Prostate gland (tissue), 2 donors: ENCODE results near the gene EPS8.

Source experiments
- CTCF ChIP-seq, 4 experiments: fragments of 200-600 bp in 2 of 4; fragments of 450-650 bp in 2 of 4; sonication (generic) in 2 of 4; IDR thresholded peaks; 1 replicate in 3 of 4; 2 replicates in 1 of 4; pipeline ENCODE4 v1.5.1; 2016 to 2019; ENCODE audit warnings: antibody characterized with exemption in 4 of 4, mild to moderate bottlenecking in 2 of 4, moderate library complexity in 2 of 4
- POLR2AphosphoS5 ChIP-seq: sonication (generic); formaldehyde crosslinking; IDR thresholded peaks from one replicate; pipeline ENCODE4 v1.6.1; 2017; ENCODE audit warnings: antibody characterized with exemption

DNA sequence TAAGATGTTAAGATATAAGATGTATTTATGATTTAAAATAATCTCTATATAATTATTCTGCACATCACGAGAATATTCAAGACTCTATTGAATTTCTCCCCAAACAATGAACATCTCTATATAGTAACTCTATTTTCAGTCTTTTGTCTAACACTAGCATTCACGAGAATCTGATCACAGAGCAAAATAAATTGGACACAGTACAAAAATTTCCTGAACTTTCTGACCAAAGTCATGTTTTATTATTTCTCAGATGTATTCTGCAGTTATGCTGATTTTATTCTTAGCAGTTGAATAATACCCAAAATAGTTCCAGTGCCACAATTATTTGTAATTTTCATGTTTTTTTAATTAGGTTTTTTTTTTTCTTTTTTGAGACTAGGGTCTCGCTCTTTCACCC, 19.6 kb downstream of the EPS8 start:
- no peak for TF ChIP-seq CTCF (IDR thresholded peaks at IDR 0.05)
- no peak for TF ChIP-seq POLR2AphosphoS5
